Mesendoderm (in vitro differentiated cells): ENCODE data around the gene TSPEAR.
"Not testable (repeated sequence)": the region's sequence is repeated elsewhere in the genome, so short reads cannot be mapped to it uniquely, and the experiment has no call there.

Experiments
- DNase-seq: peaks from one replicate; pipeline ENCODE4 v3.0.0; 2013
- H2AK5ac ChIP-seq: 2 replicates; pipeline ENCODE4 v1.6.1; 2013; ENCODE audit warnings: low read length, inconsistent platforms
- H2BK120ac ChIP-seq: 2 replicates; pipeline ENCODE4 v1.6.1; 2013; ENCODE audit warnings: low read depth, mild to moderate bottlenecking, low read length, moderate library complexity, mixed read lengths
- H2BK15ac ChIP-seq: replicated peaks from 2 replicates; pipeline ENCODE4 v1.6.1; 2013; ENCODE audit warnings: low read depth, mild to moderate bottlenecking, moderate library complexity
- H2BK5ac ChIP-seq: 2 replicates; pipeline ENCODE4 v1.6.1; 2013; ENCODE audit warnings: low read length, inconsistent platforms
- H3K18ac ChIP-seq: 2 replicates; pipeline ENCODE4 v1.6.1; 2013; ENCODE audit warnings: mild to moderate bottlenecking, low read length, mixed read lengths
- H3K23ac ChIP-seq: one replicate; pipeline ENCODE4 v1.6.1; 2013; ENCODE audit warnings: low read length
- H3K27ac ChIP-seq: 2 replicates; pipeline ENCODE4 v1.5.1; 2013; ENCODE audit warnings: low read depth, mild to moderate bottlenecking, inconsistent platforms, low read length, moderate library complexity
- H3K27me3 ChIP-seq: 2 replicates; pipeline ENCODE4 v1.6.1; 2013; ENCODE audit warnings: low read length, control low read depth, mild to moderate bottlenecking, inconsistent platforms; ENCODE audit not compliant: insufficient read depth, poor library complexity
- H3K36me3 ChIP-seq: 2 replicates; pipeline ENCODE4 v1.6.1; 2013; ENCODE audit warnings: low read length, inconsistent platforms; ENCODE audit not compliant: control insufficient read depth, insufficient read depth
- H3K4ac ChIP-seq: one replicate; pipeline ENCODE4 v1.6.1; 2013; ENCODE audit warnings: low read depth, mild to moderate bottlenecking, low read length, moderate library complexity
- H3K4me1 ChIP-seq: 2 replicates; pipeline ENCODE4 v1.6.1; 2013; ENCODE audit warnings: low read depth, low read length, inconsistent platforms; ENCODE audit not compliant: control insufficient read depth
- H3K4me2 ChIP-seq: 2 replicates; pipeline ENCODE4 v1.6.1; 2013; ENCODE audit warnings: low read length
- H3K4me3 ChIP-seq: 2 replicates; pipeline ENCODE4 v1.5.1; 2013; ENCODE audit warnings: mild to moderate bottlenecking, low read length
- H3K56ac ChIP-seq: one replicate; pipeline ENCODE4 v1.6.1; 2013; ENCODE audit warnings: low read length
- H3K79me1 ChIP-seq: 2 replicates; pipeline ENCODE4 v1.6.1; 2013; ENCODE audit warnings: low read length, inconsistent platforms
- H3K79me2 ChIP-seq: 2 replicates; pipeline ENCODE4 v1.6.1; 2013; ENCODE audit warnings: mild to moderate bottlenecking, low read length; ENCODE audit not compliant: control insufficient read depth, insufficient read depth
- H3K9ac ChIP-seq: 2 replicates; pipeline ENCODE4 v1.6.1; 2013; ENCODE audit warnings: low read length, inconsistent platforms
- H4K5ac ChIP-seq: one replicate; pipeline ENCODE4 v1.6.1; 2013; ENCODE audit warnings: low read length
- H4K8ac ChIP-seq: one replicate; pipeline ENCODE4 v1.6.1; 2013; ENCODE audit warnings: low read depth, mild to moderate bottlenecking, control low read depth, low read length, moderate library complexity
- WGBS: extraction: QIAGEN DNeasy Blood & Tissue Kit; methylation state at CpG from one replicate; pipeline ENCODE4 v1.1.7; 2013; ENCODE audit warnings: low lambda C conversion rate, missing lambda C conversion rate; ENCODE audit not compliant: insufficient coverage; ENCODE audit errors: extremely low coverage; 5-methylcytosine and 5-hydroxymethylcytosine counted together

Gene TSPEAR

DNA sequence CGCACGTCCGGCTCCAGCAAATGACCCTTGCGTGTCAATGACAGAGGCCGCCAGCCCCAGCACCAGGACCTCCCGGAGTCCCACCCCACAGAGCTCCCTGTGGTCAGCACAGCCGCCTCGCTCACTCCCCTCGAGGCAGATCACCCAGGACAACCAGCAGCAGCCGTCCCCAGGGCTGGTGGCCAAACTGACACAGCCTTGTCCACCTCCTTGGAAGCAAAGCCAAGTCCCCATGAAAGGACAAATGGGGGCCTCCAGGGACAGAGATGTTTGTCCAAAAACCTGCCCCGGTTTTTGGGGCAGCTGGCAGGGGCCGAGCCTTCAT is 72.1 kb downstream of the TSPEAR start:
- no peak overlapping the region for H3K27ac ChIP-seq
- no peak overlapping the region for H2BK120ac ChIP-seq
- H3K4me3 ChIP-seq: no peak overlapping the region
- H2BK5ac ChIP-seq: no peak overlapping the region
- no peaks in the 10 kb centered on the region for H3K36me3 ChIP-seq
- no peak overlapping the region for H3K56ac ChIP-seq
- H3K79me1 ChIP-seq: no peaks in the 10 kb centered on the region
- no peaks in the 10 kb centered on the region for H3K4me1 ChIP-seq
- WGBS: no CpG with 5 or more reads among the region's 12 CpGs
- H3K4me2 ChIP-seq: no peak overlapping the region
- no peak overlapping the region for H3K9ac ChIP-seq
- H3K4ac ChIP-seq: no peak overlapping the region
- no peak overlapping the region for H2BK15ac ChIP-seq
- H4K5ac ChIP-seq: no peak overlapping the region
- no peak overlapping the region for H4K8ac ChIP-seq
- H3K79me2 ChIP-seq: no peaks in the 10 kb centered on the region
- H2AK5ac ChIP-seq: no peak overlapping the region
- H3K23ac ChIP-seq: peak overlapping the region; percentile 66
- DNase-seq: no peak
- no peaks in the 10 kb centered on the region for H3K27me3 ChIP-seq
- H3K18ac ChIP-seq: no peak overlapping the region

DNA sequence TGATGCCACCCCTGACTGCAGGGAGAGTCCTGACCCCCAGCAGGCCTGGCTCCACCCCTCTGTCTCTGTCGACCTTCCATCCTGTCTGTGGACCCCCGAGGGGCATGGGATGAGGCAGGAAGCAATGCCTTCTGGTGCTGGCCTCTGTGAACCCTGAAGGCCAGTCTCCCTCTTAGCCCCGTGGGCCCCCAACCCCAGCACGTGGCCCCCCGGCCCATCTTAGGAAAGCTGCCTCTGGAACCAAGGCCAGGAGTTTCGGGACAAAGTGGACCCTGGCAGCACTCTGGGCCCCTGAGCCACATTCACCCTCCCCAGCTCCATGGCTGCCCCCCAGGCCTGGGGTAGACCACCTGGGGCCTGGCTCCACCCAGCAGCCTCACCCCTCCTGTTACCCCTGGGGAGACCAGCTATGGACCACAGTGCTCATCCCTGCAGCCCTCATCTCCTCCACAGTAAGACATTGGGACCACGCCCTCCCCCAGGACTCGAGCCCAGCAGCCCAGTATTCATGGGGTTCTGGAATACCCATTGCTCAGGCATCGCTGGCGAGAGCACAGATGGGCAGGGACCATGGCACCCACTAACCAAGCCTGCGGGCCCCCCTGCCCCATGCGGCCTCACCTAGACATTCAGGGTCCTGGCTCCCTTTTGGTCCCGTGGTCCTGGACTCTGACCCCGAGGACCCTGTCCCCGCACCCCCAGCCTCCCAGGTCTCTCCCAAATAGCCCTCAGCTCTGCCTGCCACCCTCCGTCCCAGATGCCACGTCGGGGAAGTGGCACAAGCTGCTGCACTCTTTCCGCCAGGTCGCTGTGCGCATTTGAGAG is 72.7 kb downstream of the TSPEAR start:
- H3K4me3 ChIP-seq, H3K9ac ChIP-seq, H3K56ac ChIP-seq, H3K79me1 ChIP-seq, H3K4me1 ChIP-seq, H2BK5ac ChIP-seq, H4K5ac ChIP-seq, H3K4ac ChIP-seq, H2AK5ac ChIP-seq, H3K4me2 ChIP-seq, H2BK15ac ChIP-seq, H4K8ac ChIP-seq, DNase-seq, H3K79me2 ChIP-seq, H2BK120ac ChIP-seq, H3K36me3 ChIP-seq, H3K27ac ChIP-seq, H3K18ac ChIP-seq, H3K27me3 ChIP-seq, H3K23ac ChIP-seq: not testable (repeated sequence)
- WGBS: no CpG with 5 or more reads among the region's 21 CpGs

DNA sequence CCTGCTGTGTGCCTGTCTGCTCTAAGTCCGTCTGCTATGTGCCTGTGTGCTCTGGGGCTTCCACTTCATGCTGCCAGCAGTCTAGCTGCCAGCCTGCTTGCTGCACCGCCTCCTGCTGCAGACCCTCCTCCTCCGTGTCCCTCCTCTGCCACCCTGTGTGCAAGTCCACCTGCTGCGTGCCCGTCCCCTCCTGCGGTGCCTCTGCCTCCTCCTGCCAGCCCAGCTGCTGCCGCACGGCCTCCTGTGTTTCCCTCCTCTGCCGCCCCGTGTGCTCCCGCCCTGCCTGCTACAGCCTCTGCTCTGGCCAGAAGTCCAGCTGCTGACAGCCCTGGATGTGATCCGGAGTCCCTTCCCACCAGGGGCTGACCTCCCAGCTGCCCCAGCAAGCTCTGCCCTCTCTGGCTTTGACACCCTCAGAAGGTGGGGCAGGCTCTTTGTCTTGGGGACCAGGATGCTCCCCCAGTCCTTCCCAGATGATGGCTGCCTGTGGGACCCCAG is 73.5 kb downstream of the TSPEAR start:
- H3K4ac ChIP-seq, H2BK15ac ChIP-seq, H3K9ac ChIP-seq, H2BK5ac ChIP-seq, H3K27me3 ChIP-seq, H3K4me2 ChIP-seq, H2AK5ac ChIP-seq, H3K56ac ChIP-seq, H4K8ac ChIP-seq, H3K23ac ChIP-seq, H3K4me1 ChIP-seq, DNase-seq, H3K79me1 ChIP-seq, H3K27ac ChIP-seq, H3K18ac ChIP-seq, H3K4me3 ChIP-seq, H3K36me3 ChIP-seq, H3K79me2 ChIP-seq, H2BK120ac ChIP-seq, H4K5ac ChIP-seq: not testable (repeated sequence)
- no CpG with 5 or more reads among the region's 12 CpGs for WGBS

DNA sequence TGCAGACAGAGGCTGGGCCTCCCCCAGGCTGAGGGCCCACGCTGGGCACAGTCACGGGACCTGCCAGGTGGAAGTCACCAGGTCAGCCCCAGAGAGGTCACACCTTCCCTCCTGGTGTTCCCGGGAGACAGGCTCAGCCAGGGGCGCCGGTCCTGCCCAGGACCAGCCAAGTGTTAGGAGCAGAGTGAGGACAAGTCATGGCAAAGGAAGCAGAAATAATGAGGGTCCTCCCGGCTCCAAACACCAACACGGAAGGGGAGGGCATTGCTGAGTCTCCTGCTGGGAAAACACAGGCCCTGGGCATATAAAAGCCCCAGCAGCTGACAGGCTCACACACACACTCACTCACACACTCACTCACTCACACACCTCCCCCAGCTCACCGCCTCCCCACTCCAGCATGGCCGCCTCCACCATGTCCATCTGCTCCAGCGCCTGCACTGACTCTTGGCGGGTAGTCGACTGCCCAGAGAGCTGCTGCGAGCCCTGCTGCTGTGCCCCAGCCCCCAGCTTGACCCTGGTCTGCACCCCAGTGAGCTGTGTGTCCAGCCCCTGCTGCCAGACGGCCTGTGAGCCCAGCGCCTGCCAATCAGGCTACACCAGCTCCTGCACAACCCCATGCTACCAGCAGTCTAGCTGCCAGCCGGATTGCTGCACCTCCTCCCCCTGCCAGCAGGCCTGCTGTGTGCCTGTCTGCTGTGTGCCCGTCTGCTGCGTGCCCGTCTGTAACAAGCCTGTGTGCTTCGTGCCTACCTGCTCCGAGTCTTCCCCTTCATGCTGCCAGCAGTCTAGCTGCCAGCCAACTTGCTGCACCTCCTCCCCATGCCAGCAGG is 74.1 kb downstream of the TSPEAR start, which contains the start of gene KRTAP10-10:
TSS of gene KRTAP10-10 (plus strand) at position 339 of the 833 bp plus-strand sequence. CDS start at position 401, 62 bp downstream.
- H2BK120ac ChIP-seq: no peak within 1 kb of the TSS
- H3K18ac ChIP-seq: no peak within 1 kb of the TSS
- H2BK5ac ChIP-seq: no peak within 1 kb of the TSS
- no peak within 1 kb of the TSS for H3K9ac ChIP-seq
- H4K5ac ChIP-seq: no peak within 1 kb of the TSS
- whole genome bisulfite sequencing: no CpG with 5 or more reads among the region's 21 CpGs
- no peak for DNase-seq
- H2AK5ac ChIP-seq: no peak within 1 kb of the TSS
- H3K79me1 ChIP-seq: no peaks in the 10 kb centered on the region
- H3K56ac ChIP-seq: no peak within 1 kb of the TSS
- H3K4me1 ChIP-seq: no peaks in the 10 kb centered on the region
- no peak within 1 kb of the TSS for H3K23ac ChIP-seq
- H3K79me2 ChIP-seq: no peaks in the 10 kb centered on the region
- no peaks in the 10 kb centered on the region for H3K36me3 ChIP-seq
- no peak within 1 kb of the TSS for H2BK15ac ChIP-seq
- H3K27ac ChIP-seq: no peak within 1 kb of the TSS
- H3K27me3 ChIP-seq: no peaks in the 10 kb centered on the region
- no peak within 1 kb of the TSS for H3K4me3 ChIP-seq
- H3K4ac ChIP-seq: no peak within 1 kb of the TSS
- H3K4me2 ChIP-seq: no peak within 1 kb of the TSS
- H4K8ac ChIP-seq: no peak within 1 kb of the TSS

DNA sequence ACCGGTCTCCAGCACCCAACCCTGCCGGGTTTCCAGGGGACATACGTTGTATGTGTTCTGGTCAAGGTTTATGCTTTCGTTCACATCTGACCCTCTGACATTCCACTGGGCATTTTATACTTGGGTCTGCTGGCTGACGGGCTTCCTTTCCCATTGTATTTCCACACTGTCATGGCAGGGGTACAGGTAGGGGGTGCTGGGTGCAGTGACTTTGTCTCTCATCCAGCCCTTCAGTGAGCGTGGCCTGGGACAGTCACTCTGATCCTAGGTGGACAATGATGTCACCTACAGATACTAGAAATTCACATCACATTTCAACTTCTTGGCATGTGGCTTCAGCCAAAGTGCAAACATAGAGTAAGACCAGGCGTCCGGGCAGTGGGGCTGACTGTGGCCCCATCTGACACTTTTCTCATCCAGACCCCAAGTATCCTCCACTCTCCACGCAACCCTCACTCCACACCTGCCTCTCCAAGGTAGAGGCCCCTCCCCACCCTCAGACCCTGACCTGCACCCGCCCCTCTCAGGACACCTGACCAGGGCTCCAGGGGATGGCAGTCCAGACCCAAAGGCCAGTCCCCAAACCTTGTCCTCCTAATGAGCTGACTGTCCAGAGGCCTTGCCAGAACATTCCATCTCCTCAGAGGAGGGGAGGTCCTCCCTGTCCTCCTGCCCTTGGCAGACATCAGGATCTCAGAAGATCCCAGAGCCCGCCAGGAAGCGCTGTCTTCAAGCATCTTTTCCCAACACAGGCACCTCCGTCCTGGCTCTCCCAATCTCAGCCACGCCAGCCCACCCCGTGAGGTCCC is 75.0 kb downstream of the TSPEAR start:
- Histone ChIP-seq H3K27ac (no peak overlapping the region), H2BK15ac (no peak overlapping the region), H4K8ac (no peak overlapping the region)

More for the DNA sequence above, 75.0 kb downstream of the TSPEAR start:
- no peak overlapping the region for H3K23ac ChIP-seq
- H3K36me3 ChIP-seq: no peaks in the 10 kb centered on the region
- H2AK5ac ChIP-seq: no peak overlapping the region
- no peaks in the 10 kb centered on the region for H3K79me1 ChIP-seq
- H3K4me2 ChIP-seq: no peak overlapping the region
- no peak overlapping the region for H2BK5ac ChIP-seq
- no peak for DNase-seq
- H3K9ac ChIP-seq: no peak overlapping the region
- H3K56ac ChIP-seq: no peak overlapping the region
- no peaks in the 10 kb centered on the region for H3K27me3 ChIP-seq
- no peak overlapping the region for H4K5ac ChIP-seq
- no peak overlapping the region for H2BK120ac ChIP-seq
- no peaks in the 10 kb centered on the region for H3K4me1 ChIP-seq
- no peak overlapping the region for H3K4ac ChIP-seq
- no peak overlapping the region for H3K18ac ChIP-seq
- no peaks in the 10 kb centered on the region for H3K79me2 ChIP-seq
- no peak overlapping the region for H3K4me3 ChIP-seq
- no CpG with 5 or more reads among the region's 15 CpGs for WGBS
